HepG2 (cell line): ENCODE measurements around the gene KRTAP10-10. TPM values are rescaled to one million over a fixed set of nuclear protein-coding genes. Genes with fewer than 3 reads are reported as not detected.

Experiments used
- ATAC-seq: fragments of 200-7000 bp; cut with Tn5 transposase; 3 replicates; pipeline ENCODE4 v1.9.1; 2020; ENCODE audit warnings: mild to moderate bottlenecking, moderate library complexity
- BruUV-seq: library from RNA; stranded (reverse); fragments of 400-500 nt; replicated peaks from 2 replicates; lab custom pipeline; 2021; lab: Mats Ljungman, UMichigan
- CTCF ChIA-PET: fragments of 300-600 bp; formaldehyde crosslinking; extraction: SDS; loops from one replicate; lab custom pipeline; 2021; ENCODE audit warnings: low total read pairs, inconsistent platforms, low intra/inter-chr PET ratio; lab: Yijun Ruan, JAX
- POLR2A ChIA-PET: fragments of 350-600 bp; sonication (Branson Sonifier 250); formaldehyde crosslinking; loops from one replicate; lab custom pipeline; 2020; ENCODE audit warnings: antibody characterized with exemption, inconsistent platforms; lab: Yijun Ruan, JAX
- DNase-seq: peaks from one replicate; pipeline ENCODE4 v3.0.0-alpha.2; 2015; ENCODE audit warnings: low spot score
- FAIRE-seq: peaks from 3 replicates; lab custom pipeline; 2011; peaks lifted over from hg19 to GRCh38; lab: Jason Lieb, UNC
- H2AFZ ChIP-seq: one replicate; pipeline ENCODE4 v1.6.1; 2011; ENCODE audit warnings: low read length, inconsistent platforms
- H3K27ac ChIP-seq: fragments of 300-600 bp; 3 replicates; pipeline ENCODE4 v1.8.0; 2011; ENCODE audit warnings: mixed run types, mild to moderate bottlenecking, mixed read lengths, low read length, inconsistent platforms; ENCODE audit not compliant: insufficient read depth; ENCODE audit errors: extremely low read length
- H3K27me3 ChIP-seq, 2 experiments: fragments of 200-600 bp in 1 of 2; 2 replicates in 1 of 2; 3 replicates in 1 of 2; pipeline versions ENCODE4 v1.6.0 to v1.8.0; 2011; ENCODE audit warnings: low read length in 2 of 2, mild to moderate bottlenecking in 2 of 2, moderate library complexity in 2 of 2, inconsistent platforms in 1 of 2; ENCODE audit not compliant: insufficient read depth in 2 of 2, control insufficient read depth in 1 of 2
- H3K36me3 ChIP-seq, 2 experiments: fragments of 200-600 bp in 1 of 2; replicated peaks in 1 of 2; 2 replicates in 1 of 2; 3 replicates in 1 of 2; pipeline versions ENCODE4 v1.5.1 to v1.8.0; 2011; ENCODE audit warnings: low read length in 2 of 2, inconsistent platforms in 1 of 2; ENCODE audit not compliant: insufficient read depth in 2 of 2, control insufficient read depth in 1 of 2
- H3K4me1 ChIP-seq: 2 replicates; pipeline ENCODE4 v1.5.1; 2012; ENCODE audit warnings: low read length, inconsistent platforms; ENCODE audit not compliant: insufficient read depth
- H3K4me2 ChIP-seq: 2 replicates; pipeline ENCODE4 v1.6.0; 2011; ENCODE audit warnings: low read depth, low read length, inconsistent platforms
- H3K4me3 ChIP-seq, 3 experiments: fragments of 200-600 bp in 1 of 3; sonication (generic), shearing (Covaris generic) in 1 of 3; replicated peaks in 1 of 3; 2 replicates each; pipeline ENCODE4 v1.5.1; 2011 to 2016; ENCODE audit warnings: low read length in 3 of 3, inconsistent platforms in 2 of 3, low read depth in 2 of 3, mild to moderate bottlenecking in 2 of 3, control low read depth in 1 of 3, mixed read lengths in 1 of 3; ENCODE audit not compliant: insufficient read depth in 1 of 3
- H3K79me2 ChIP-seq: one replicate; pipeline ENCODE4 v1.6.1; 2011; ENCODE audit warnings: low read length, inconsistent platforms; ENCODE audit not compliant: insufficient read depth
- H3K9ac ChIP-seq: 2 replicates; pipeline ENCODE4 v1.6.0; 2011; ENCODE audit warnings: mild to moderate bottlenecking, low read depth, low read length, inconsistent platforms; ENCODE audit not compliant: insufficient read depth
- H3K9me3 ChIP-seq: 2 replicates; pipeline ENCODE4 v1.5.1; 2012; ENCODE audit warnings: mild to moderate bottlenecking, low read length
- H4K20me1 ChIP-seq: 2 replicates; pipeline ENCODE4 v1.6.0; 2011; ENCODE audit warnings: inconsistent platforms, mild to moderate bottlenecking, low read length, moderate library complexity; ENCODE audit not compliant: insufficient read depth
- AHR ChIP-seq: IDR thresholded peaks from 2 replicates; pipeline ENCODE4 v1.6.1; 2018; ENCODE audit warnings: missing genetic modification reagents, missing compliant biosample characterization
- FOXA3 ChIP-seq: IDR thresholded peaks from 2 replicates; pipeline ENCODE4 v1.6.1; 2016; ENCODE audit warnings: missing genetic modification reagents, missing compliant biosample characterization
- KAT8 ChIP-seq: IDR thresholded peaks from 2 replicates; pipeline ENCODE4 v1.6.1; 2016; ENCODE audit warnings: missing genetic modification reagents, missing compliant biosample characterization
- MAF1 ChIP-seq: sonication (generic); formaldehyde crosslinking; IDR thresholded peaks from 2 replicates; pipeline ENCODE4 v1.5.0; 2020; ENCODE audit warnings: missing genetic modification reagents, borderline replicate concordance
- NR2F2 ChIP-seq: IDR thresholded peaks from 2 replicates; pipeline ENCODE4 v1.6.1; 2012; ENCODE audit warnings: low read depth, inconsistent platforms, borderline replicate concordance
- SMC3 ChIP-seq: IDR thresholded peaks from 2 replicates; pipeline ENCODE4 v1.6.1; 2011; ENCODE audit warnings: low read length, improper control_type of control experiment
- WIZ ChIP-seq: sonication (generic); formaldehyde crosslinking; IDR thresholded peaks from 2 replicates; pipeline ENCODE4 v1.5.1; 2020; ENCODE audit warnings: mild to moderate bottlenecking, missing genetic modification reagents
- ZBTB1 ChIP-seq: sonication (generic); formaldehyde crosslinking; IDR thresholded peaks from 2 replicates; pipeline ENCODE4 v1.4.0; 2020; ENCODE audit warnings: missing genetic modification reagents, borderline replicate concordance
- ZEB1 ChIP-seq: IDR thresholded peaks from 2 replicates; pipeline ENCODE4 v1.6.1; 2012; ENCODE audit warnings: mild to moderate bottlenecking, low read depth, inconsistent platforms; ENCODE audit not compliant: insufficient replicate concordance
- ZFP36 ChIP-seq: fragments of 150-350 bp; IDR thresholded peaks from 2 replicates; pipeline ENCODE4 v1.6.1; 2018; ENCODE audit warnings: borderline replicate concordance, low read length, low read depth; ENCODE audit not compliant: partially characterized antibody
- ZNF263 ChIP-seq: sonication (generic); formaldehyde crosslinking; IDR thresholded peaks from 2 replicates; pipeline ENCODE4 v1.4.0; 2020; ENCODE audit warnings: missing genetic modification reagents
- WGBS: methylation state at CpG from one replicate; pipeline ENCODE4 v1.1.6; 2017; ENCODE audit warnings: low lambda C conversion rate; 5-methylcytosine and 5-hydroxymethylcytosine counted together
- in situ Hi-C: cut with HindIII; loops from 2 replicates; pipeline ENCODE4 v1.10.0; 2017; ENCODE audit warnings: low pct_unique_long_range_greater_than_20kb; ENCODE audit not compliant: extremely low pct_ligation_motif_present
- intact Hi-C: fragments of 100-400 bp; cut with micrococcal nuclease; formaldehyde crosslinking; loops from one replicate; pipeline ENCODE4 v1.10.0; 2022; ENCODE audit not compliant: unreplicated experiment
- polyA plus RNA-seq, 8 experiments: library from polyadenylated mRNA; depleted of rRNA in 3 of 8; stranded (reverse) in 7 of 8; unstranded in 1 of 8; fragments of >200 nt; fragmentation: Illumina TruSeq in 4 of 8; extraction: Trizol in 4 of 8; gene quantifications; 2 replicates each; pipeline versions ENCODE4 v1.2.1 to v1.2.3, GENCODE V29; 2011 to 2016; ENCODE audit warnings: low read depth in 4 of 8, missing spikeins in 1 of 8, mixed read lengths in 1 of 8; ENCODE audit not compliant: insufficient read depth in 1 of 8
- total RNA-seq, 5 experiments: library from RNA; depleted of rRNA; stranded (reverse); fragments of >200 nt; fragmentation: Illumina TruSeq; extraction: Trizol; gene quantifications; 2 replicates each; pipeline ENCODE4 v1.2.3, GENCODE V29; 2016; ENCODE audit warnings: low read depth in 1 of 5

KRTAP10-10 gene
- total and polyA plus RNA-seq, 2 of the 13 experiments (the other 11 are each of a cell fraction or from before 2014, with no cell fraction given) = not detected

- TF ChIP-seq KAT8 = no peak
- TF ChIP-seq SMC3 = no peak
- no peak for TF ChIP-seq FOXA3 (CRISPR knock-in tag)
- no peak for TF ChIP-seq ZBTB1 (CRISPR knock-in tag)
- TF ChIP-seq WIZ (CRISPR knock-in tag) = no peak
- no peak for TF ChIP-seq ZNF263 (CRISPR knock-in tag)
- TF ChIP-seq NR2F2 = no peak
- TF ChIP-seq AHR (CRISPR knock-in tag) = no peak
Measured at GRCh38 chr21:44601596-44602462, 35.3 kb upstream of the KRTAP10-10 start (continued).

GRCh38 chr21:44602463-44602850 lies 34.7 kb upstream of the KRTAP10-10 start:
- no peaks in the 10 kb centered on the region for H3K36me3 ChIP-seq
- no TSS peak for BruUV-seq
- DNase-seq (no peak), FAIRE-seq (no peak), ATAC-seq (no peak; the same call in 2 of the 3 replicates)
- WGBS = no CpG with 5 or more reads among the region's 21 CpGs
- no peak overlapping the region for H2AFZ ChIP-seq
- no peak overlapping the region for H3K4me2 ChIP-seq
- peaks cover 0 to 1% of the 10 kb centered on the region in 2 experiments; a peak in 1 of 5 replicates for H3K27me3 ChIP-seq
- no peak overlapping the region for H3K9ac ChIP-seq
- no peaks in the 10 kb centered on the region for H3K9me3 ChIP-seq
- in situ Hi-C loops (no loop called here), intact Hi-C loops (no loop called here)
- no peaks in the 10 kb centered on the region for H3K79me2 ChIP-seq
- no peak overlapping the region for H3K27ac ChIP-seq
- TF ChIP-seq ZEB1 (no peak), MAF1 (CRISPR knock-in tag) (no peak), ZFP36 (no peak)
- no peaks in the 10 kb centered on the region for H3K4me1 ChIP-seq
- H3K4me3 ChIP-seq = no peak overlapping the region
- ChIA-PET CTCF (no interaction called here), POLR2A (no interaction called here)
- no peaks in the 10 kb centered on the region for H4K20me1 ChIP-seq
